Stimulated activated CD8-positive, alpha-beta memory T cell treated with anti-CD3 and anti-CD28 coated beads, Interleukin-7, amount 100 ng/mL, for 48 hours (primary cell): ENCODE results near the gene HMCN2.
A peak's percentile ranks its signal among the peaks of the same experiment; 100 is the strongest.
"Not testable (repeated sequence)": the region's sequence is repeated elsewhere in the genome, so short reads cannot be mapped to it uniquely, and the experiment has no call there.

Experiments used
- DNase-seq, 2 donors: peaks; one replicate each; pipeline ENCODE4 v3.0.0-alpha.2; 2020; ENCODE audit warnings: low read depth in 1 of 2; ENCODE audit errors: extremely low read depth in 1 of 2

The HMCN2 gene

GRCh38 chr9:130237763-130238524 lies 27.6 kb upstream of the HMCN2 start:
- no peak for DNase-seq

DNA sequence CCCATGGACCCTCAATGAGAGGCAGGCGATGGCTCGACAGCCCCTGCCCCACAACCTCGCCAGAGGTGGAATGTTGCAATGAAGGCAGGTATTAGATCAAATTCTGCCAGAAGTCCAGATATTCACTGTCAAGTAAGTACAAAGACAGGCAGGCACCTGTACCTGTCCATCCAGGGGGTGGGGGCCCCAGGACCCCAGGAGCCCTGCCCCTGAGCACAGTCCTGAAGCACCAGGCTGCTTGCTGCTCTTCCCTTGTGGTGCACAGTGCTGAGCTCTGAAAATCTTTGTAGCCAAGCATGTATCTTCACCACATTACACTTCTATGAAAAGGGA lies 26.2 kb upstream of the HMCN2 start:
- no peak for DNase-seq

DNA sequence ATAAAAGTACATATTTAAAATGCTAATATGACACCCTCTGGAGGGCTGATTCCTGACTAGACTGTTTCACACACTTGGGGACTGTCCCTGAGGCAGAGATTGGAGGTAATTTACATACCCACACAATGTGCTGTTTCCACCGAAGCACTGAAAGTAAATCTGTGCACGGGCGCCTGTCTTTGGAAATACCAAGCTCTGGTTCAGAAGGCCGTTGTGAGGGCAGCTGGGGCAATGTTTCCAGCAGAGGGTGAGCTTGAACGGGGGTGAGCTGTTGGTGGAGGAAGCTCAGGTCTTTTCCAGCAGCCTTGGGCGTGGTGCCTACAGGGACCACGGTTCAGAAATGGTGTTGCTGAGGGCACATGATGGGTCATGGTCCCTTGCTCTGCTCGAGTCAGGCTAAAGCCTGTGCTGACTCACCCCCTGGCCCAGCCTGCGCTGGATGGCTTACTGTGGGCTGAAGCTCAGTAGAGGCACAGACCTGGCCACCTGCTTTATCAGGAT lies 25.8 kb upstream of the HMCN2 start:
- DNase-seq = peak; percentile 36 to 53

DNA sequence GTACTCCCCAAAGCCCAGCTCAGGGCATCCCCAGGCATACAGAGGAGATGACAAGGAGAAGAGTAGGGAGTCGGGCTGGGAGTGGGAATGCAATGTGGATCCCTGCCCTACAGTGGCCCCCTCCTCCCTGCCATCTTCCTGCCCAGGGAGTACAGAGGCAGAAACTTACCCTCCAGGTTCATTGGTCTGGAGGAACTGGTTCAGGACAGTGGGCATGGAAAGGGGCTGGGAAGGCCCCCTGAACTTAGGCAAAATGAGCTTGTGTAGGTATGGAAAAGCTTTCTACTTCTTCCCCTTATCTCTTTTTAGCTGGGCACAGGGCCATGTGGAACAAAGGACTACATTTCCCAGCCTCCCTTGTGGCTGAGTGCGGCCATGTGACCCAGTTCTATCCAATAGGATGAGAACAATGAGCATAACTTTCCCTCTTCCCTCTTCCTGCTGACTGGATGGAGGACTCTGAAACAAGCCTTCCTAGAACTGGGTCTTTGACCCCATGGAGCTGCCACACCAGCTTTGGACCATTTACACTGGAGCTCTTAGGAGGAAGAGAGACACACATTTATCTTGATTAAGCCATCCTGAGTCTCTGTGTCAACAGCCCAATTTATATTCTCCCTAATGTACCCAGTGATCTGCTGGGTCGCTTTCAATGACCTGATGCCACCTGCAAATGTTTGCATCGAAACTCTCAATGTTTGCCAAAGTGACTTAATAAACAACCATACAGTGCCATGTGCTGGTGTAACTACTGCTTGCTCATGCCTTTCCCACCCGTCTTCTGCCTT lies 25.0 kb upstream of the HMCN2 start:
- no peak for DNase-seq

GRCh38 chr9:130241198-130241535 lies 24.4 kb upstream of the HMCN2 start:
- DNase-seq = no peak

- no peak for DNase-seq
Observed at GRCh38 chr9:130242270-130243014, 23.1 kb upstream of the HMCN2 start.

GRCh38 chr9:130243015-130243881 lies 22.3 kb upstream of the HMCN2 start:
- peak; percentile 50 to 68 for DNase-seq

GRCh38 chr9:130243882-130244170 lies 21.7 kb upstream of the HMCN2 start:
- DNase-seq = no peak

- DNase-seq = no peak
Observed at GRCh38 chr9:130244548-130245165, 20.9 kb upstream of the HMCN2 start.

DNA sequence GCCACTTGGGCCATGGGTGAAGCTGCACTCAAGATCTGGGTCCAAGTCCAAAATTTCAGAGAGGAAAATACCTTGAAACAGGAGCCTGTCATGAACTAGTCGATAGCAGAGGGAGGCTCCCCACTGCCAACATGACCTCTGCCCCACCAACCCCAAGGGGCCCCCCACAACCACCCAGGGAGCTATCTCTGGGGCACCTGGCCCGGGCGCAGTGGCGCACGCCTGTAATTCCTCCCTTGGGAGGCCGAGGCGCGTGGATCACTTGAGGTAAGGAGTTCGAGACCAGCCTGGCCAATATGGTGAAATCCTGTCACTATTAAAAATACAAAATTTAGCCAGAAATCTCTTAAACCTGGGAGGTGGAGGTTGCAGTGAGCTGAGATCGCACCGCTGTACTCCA lies 20.1 kb upstream of the HMCN2 start:
- DNase-seq = no peak

DNA sequence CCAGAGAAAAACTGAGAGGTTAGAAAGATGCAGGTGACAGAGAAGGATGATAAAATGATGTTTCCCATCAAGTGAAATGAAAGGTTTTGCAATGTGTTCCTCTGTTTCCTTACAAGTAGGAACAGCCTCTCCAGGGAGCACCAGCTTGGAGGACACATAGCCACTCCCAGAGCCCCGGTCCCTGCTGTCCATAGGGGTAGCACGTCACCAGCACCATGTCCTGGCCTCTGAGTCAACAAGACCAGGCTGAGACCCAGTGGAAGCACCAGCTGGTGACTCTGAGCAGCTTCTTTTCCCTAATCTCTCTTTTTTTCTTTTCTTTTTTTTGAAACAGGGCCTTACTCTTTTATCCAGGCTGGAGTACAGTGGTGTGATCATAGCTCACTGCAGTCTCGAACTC lies 19.4 kb upstream of the HMCN2 start:
- no peak for DNase-seq

DNA sequence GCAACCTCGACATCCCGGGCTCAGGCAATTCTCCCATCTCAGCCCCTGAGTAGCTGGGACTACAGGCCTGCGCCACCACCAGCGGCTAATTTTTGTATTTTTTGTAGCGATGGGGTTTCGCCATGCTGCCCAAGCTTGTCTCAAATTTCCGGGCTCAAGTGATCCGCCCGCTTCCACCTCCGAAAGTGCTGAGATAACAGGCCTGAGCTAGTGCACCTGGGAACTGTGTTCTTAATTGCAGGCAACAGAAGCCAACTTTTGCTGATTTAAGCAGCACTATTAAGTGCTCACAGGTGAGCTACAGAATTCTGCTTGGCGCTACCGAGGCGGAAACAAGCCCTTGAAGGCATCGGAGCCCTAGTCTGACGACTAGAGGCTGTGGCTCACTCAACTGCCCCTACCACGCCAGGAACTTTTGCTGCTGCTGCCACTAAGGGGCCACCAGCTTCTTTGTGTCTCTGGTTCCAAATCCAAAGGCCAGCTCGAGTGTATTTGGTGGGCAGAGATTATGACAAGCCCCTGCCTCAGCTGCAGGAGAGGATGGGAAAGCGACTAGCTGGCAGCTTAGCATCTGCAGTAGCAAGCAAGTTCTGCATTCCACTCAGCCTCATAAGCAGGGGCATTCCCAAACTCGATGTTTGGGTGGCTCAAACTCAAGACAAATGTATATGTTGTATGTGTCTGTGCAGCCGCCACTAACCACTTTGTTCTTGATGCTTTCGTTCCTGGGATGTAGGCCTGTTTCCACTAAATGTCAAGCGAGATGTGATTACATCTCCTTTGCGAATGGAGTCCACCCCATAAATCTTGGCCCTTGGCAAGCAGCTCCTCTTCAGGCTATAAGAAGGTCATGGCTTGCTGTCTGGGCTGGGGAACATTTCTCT lies 10.6 kb upstream of the HMCN2 start:
- no peak for DNase-seq

DNA sequence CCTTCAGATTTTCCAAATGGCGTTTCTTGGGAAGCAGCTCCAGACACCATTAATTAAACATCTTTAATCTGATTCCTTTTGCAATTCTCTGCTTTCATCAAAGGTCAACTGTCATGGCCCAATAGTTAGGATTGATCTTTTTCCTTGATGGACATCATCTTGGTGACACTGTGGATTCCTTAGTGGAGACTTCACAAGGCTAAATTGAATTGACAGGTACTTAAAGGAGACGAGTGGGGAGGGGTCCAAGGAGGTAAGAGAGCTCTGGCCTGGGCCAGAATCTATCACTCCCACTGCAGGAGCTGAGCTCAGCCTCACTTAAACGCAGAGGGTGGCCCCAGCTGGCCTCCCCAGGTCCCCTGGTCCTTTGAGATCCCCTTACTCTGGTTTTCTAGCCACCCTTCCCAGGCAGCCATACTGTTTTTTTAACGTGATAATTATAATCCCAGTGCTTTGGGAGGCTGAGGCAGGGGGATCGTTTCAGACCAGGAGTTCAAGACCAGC lies 9.9 kb upstream of the HMCN2 start:
- no peak for DNase-seq

- no peak for DNase-seq
Observed at GRCh38 chr9:130256644-130257043, 8.9 kb upstream of the HMCN2 start.

DNA sequence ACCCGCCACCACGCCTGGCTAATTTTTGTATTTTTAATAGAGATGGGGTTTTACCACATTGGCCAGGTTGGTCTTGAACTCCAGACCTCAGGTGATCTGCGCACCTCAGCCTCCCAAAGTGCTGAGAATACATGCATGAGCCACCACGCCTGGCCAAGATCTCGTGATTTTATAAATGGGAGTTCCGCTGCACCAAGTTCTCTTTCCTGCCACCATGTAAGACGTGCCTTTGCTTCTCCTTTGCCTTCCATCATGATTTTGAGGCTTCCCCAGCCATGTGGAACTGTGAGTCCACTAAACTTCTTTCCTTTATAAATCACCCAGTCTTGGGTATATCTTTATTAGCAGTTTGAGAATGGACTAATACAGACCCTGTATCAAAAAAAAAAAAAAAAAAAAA lies 7.4 kb upstream of the HMCN2 start:
- not testable (repeated sequence) for DNase-seq

GRCh38 chr9:130259044-130259443 lies 6.5 kb upstream of the HMCN2 start:
- no peak for DNase-seq

- no peak for DNase-seq
Observed at GRCh38 chr9:130260816-130261765, 4.5 kb upstream of the HMCN2 start.

GRCh38 chr9:130262061-130262745 lies 3.4 kb upstream of the HMCN2 start:
- DNase-seq = no peak
